SK-N-SH (cell line): ENCODE measurements around the gene SLC17A9. TPM values are rescaled to one million over a fixed set of nuclear protein-coding genes. Genes with fewer than 3 reads are reported as not detected.

Experiments
- CTCF ChIA-PET: fragments of 300-600, 350-600 bp; formaldehyde crosslinking; extraction: SDS; loops from one replicate; lab custom pipeline; 2021; lab: Yijun Ruan, JAX
- POLR2A ChIA-PET: fragments of 350-600 bp; sonication (Branson Sonifier 250); formaldehyde crosslinking; extraction: SDS; loops from one replicate; lab custom pipeline; 2020; ENCODE audit warnings: antibody characterized with exemption, inconsistent platforms; lab: Yijun Ruan, JAX
- DNase-seq: peaks from one replicate; pipeline ENCODE4 v3.0.0; 2012
- H2AFZ ChIP-seq: fragments of 200-600 bp; sonication (generic); 2 replicates; pipeline ENCODE4 v1.8.1; 2016; ENCODE audit warnings: antibody characterized with exemption, mild to moderate bottlenecking, low read depth
- H3F3A ChIP-seq: fragments of 200-600 bp; sonication (generic); replicated peaks from 2 replicates; pipeline ENCODE3; 2016; ENCODE audit warnings: antibody characterized with exemption, mild to moderate bottlenecking; ENCODE audit not compliant: insufficient read depth
- H3K27ac ChIP-seq, 2 experiments: fragments of 200-500 bp in 1 of 2; fragments of 200-600 bp in 1 of 2; sonication (Bioruptor generic) in 1 of 2; sonication (generic), shearing (Covaris generic) in 1 of 2; 2 replicates each; pipeline versions ENCODE4 v1.5.1 to v1.6.1; 2014 to 2016; ENCODE audit warnings: low read depth in 2 of 2, inconsistent platforms in 1 of 2, low read length in 1 of 2, mild to moderate bottlenecking in 1 of 2, mixed read lengths in 1 of 2
- H3K27me3 ChIP-seq: fragments of 200-600 bp; sonication (generic), shearing (Covaris generic); 2 replicates; pipeline ENCODE4 v1.6.1; 2016; ENCODE audit warnings: mixed run types; ENCODE audit not compliant: insufficient read depth
- H3K36me3 ChIP-seq, 2 experiments: fragments of 200-500 bp in 1 of 2; fragments of 200-600 bp in 1 of 2; sonication (Bioruptor generic) in 1 of 2; sonication (generic) in 1 of 2; replicated peaks in 1 of 2; 2 replicates each; pipeline versions ENCODE3 to v1.5.1; 2014 to 2016; ENCODE audit warnings: low read length in 1 of 2, mild to moderate bottlenecking in 1 of 2; ENCODE audit not compliant: insufficient read depth in 2 of 2, control insufficient read depth in 1 of 2
- H3K4me1 ChIP-seq, 2 experiments: fragments of 200-500 bp in 1 of 2; fragments of 200-600 bp in 1 of 2; sonication (Bioruptor generic) in 1 of 2; sonication (generic), shearing (Covaris generic) in 1 of 2; 2 replicates each; pipeline versions ENCODE4 v1.5.1 to v1.6.1; 2014 to 2016; ENCODE audit warnings: low read depth in 1 of 2, low read length in 1 of 2, mixed run types in 1 of 2; ENCODE audit not compliant: insufficient read depth in 2 of 2, control insufficient read depth in 1 of 2
- H3K4me2 ChIP-seq: fragments of 200-600 bp; sonication (generic), shearing (Covaris generic); 2 replicates; pipeline ENCODE4 v1.6.1; 2017; ENCODE audit warnings: mixed run types
- H3K4me3 ChIP-seq, 2 experiments: fragments of 200-500 bp in 1 of 2; fragments of 200-600 bp in 1 of 2; sonication (Bioruptor generic) in 1 of 2; sonication (generic), shearing (Covaris generic) in 1 of 2; 2 replicates each; pipeline versions ENCODE4 v1.5.1 to v1.8.1; 2014 to 2016; ENCODE audit warnings: low read depth in 2 of 2, inconsistent platforms in 1 of 2, low read length in 1 of 2, mild to moderate bottlenecking in 1 of 2, mixed read lengths in 1 of 2, moderate library complexity in 1 of 2
- H3K79me2 ChIP-seq: fragments of 200-600 bp; sonication (generic); 2 replicates; pipeline ENCODE4 v1.8.1; 2017; ENCODE audit warnings: mild to moderate bottlenecking; ENCODE audit not compliant: insufficient read depth
- H3K9ac ChIP-seq: fragments of 200-600 bp; sonication (generic); 2 replicates; pipeline ENCODE4 v1.6.1; 2017; ENCODE audit warnings: mixed run types
- H3K9me2 ChIP-seq: fragments of 200-600 bp; sonication (generic); 2 replicates; pipeline ENCODE4 v1.6.1; 2017; ENCODE audit warnings: mixed run types
- H3K9me3 ChIP-seq: fragments of 200-600 bp; sonication (generic); 2 replicates; pipeline ENCODE4 v1.6.1; 2017; ENCODE audit warnings: mixed run types, mild to moderate bottlenecking, moderate library complexity
- H4K20me1 ChIP-seq: fragments of 200-600 bp; sonication (generic); 2 replicates; pipeline ENCODE4 v1.6.1; 2017; ENCODE audit warnings: mild to moderate bottlenecking, mixed run types; ENCODE audit not compliant: insufficient read depth
- ELF1 ChIP-seq: IDR thresholded peaks from 2 replicates; pipeline ENCODE4 v1.4.0; 2012
- FOXJ3 ChIP-seq: sonication (generic); formaldehyde crosslinking; IDR thresholded peaks from 2 replicates; pipeline ENCODE4 v1.5.1; 2020; ENCODE audit warnings: mild to moderate bottlenecking, missing genetic modification reagents
- GABPA ChIP-seq: IDR thresholded peaks from 2 replicates; pipeline ENCODE4 v1.4.0; 2012; ENCODE audit warnings: low read depth, mild to moderate bottlenecking
- MEF2A ChIP-seq: IDR thresholded peaks from 2 replicates; pipeline ENCODE4 v1.4.0; 2012; ENCODE audit warnings: low read depth, borderline replicate concordance
- NRF1 ChIP-seq: IDR thresholded peaks from 2 replicates; pipeline ENCODE4 v1.6.1; 2012; ENCODE audit warnings: low read depth, mild to moderate bottlenecking, low read length
- RXRA ChIP-seq: IDR thresholded peaks from 2 replicates; pipeline ENCODE4 v1.4.0; 2012; ENCODE audit warnings: low read depth, mild to moderate bottlenecking, borderline replicate concordance
- SIN3A ChIP-seq: IDR thresholded peaks from 2 replicates; pipeline ENCODE4 v1.6.1; 2012; ENCODE audit warnings: low read depth, mild to moderate bottlenecking, low read length, moderate library complexity, borderline replicate concordance
- WGBS: methylation state at CpG from one replicate; pipeline ENCODE4 v1.1.6; 2017; ENCODE audit warnings: low lambda C conversion rate; 5-methylcytosine and 5-hydroxymethylcytosine counted together
- polyA plus RNA-seq, 3 experiments: library from polyadenylated mRNA; depleted of rRNA; stranded (reverse); fragments of >200 nt; gene quantifications; 2 replicates each; pipeline ENCODE4 v1.2.3, GENCODE V29; 2012
- TF ChIP-seq, protein P1 (sequence below): IDR thresholded peaks from 2 replicates; pipeline ENCODE4 v1.4.0; 2012; ENCODE audit warnings: low read depth, borderline replicate concordance
- TF ChIP-seq, protein P2 (sequence below): IDR thresholded peaks from 2 replicates; pipeline ENCODE4 v1.4.0; 2012; ENCODE audit warnings: low read depth, borderline replicate concordance
- TF ChIP-seq, protein P3 (sequence below): fragments of 150-350 bp; IDR thresholded peaks from 2 replicates; pipeline ENCODE4 v1.6.1; 2017; ENCODE audit warnings: antibody characterized with exemption, low read length, low read depth, borderline replicate concordance
- TF ChIP-seq, protein P4 (sequence below): IDR thresholded peaks from 2 replicates; pipeline ENCODE4 v1.4.0; 2012; ENCODE audit warnings: low read depth
- TF ChIP-seq, protein P5 (sequence below): IDR thresholded peaks from 2 replicates; pipeline ENCODE4 v1.6.1; 2012; ENCODE audit warnings: mild to moderate bottlenecking, low read depth, low read length, moderate library complexity

The SLC17A9 gene
- polyA plus RNA-seq, 1 of the 3 experiments (the other 2 are of a cell fraction) = not detected

DNA sequence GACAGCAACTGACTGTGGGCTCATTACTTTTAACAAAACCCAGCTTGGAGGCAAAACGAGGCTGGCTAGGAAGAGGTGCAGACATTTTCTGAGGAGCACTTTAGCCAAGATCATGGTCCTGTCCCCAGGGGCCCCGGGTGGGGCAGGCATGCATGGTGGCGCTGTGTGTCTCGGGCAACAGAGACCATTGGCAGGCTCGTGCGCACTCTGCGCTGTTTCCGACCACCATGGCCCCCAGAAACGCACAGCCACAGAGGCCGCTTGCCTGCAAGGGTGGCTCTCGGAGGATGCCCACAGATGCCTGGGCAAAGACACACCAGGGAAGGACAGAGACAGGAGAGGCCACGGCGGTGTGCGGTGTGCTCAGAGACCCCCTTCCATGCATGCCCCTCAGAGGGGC, 47.5 kb downstream of the SLC17A9 start:
- Histone ChIP-seq H3K4me1 (no peaks in the 10 kb centered on the region), H3K79me2 (no peaks in the 10 kb centered on the region), H3F3A (no peaks in the 10 kb centered on the region)
- DNase-seq = no peak
- TF ChIP-seq, protein P1, sequence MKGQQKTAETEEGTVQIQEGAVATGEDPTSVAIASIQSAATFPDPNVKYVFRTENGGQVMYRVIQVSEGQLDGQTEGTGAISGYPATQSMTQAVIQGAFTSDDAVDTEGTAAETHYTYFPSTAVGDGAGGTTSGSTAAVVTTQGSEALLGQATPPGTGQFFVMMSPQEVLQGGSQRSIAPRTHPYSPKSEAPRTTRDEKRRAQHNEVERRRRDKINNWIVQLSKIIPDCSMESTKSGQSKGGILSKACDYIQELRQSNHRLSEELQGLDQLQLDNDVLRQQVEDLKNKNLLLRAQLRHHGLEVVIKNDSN = no peak
- TF ChIP-seq, protein P2, sequence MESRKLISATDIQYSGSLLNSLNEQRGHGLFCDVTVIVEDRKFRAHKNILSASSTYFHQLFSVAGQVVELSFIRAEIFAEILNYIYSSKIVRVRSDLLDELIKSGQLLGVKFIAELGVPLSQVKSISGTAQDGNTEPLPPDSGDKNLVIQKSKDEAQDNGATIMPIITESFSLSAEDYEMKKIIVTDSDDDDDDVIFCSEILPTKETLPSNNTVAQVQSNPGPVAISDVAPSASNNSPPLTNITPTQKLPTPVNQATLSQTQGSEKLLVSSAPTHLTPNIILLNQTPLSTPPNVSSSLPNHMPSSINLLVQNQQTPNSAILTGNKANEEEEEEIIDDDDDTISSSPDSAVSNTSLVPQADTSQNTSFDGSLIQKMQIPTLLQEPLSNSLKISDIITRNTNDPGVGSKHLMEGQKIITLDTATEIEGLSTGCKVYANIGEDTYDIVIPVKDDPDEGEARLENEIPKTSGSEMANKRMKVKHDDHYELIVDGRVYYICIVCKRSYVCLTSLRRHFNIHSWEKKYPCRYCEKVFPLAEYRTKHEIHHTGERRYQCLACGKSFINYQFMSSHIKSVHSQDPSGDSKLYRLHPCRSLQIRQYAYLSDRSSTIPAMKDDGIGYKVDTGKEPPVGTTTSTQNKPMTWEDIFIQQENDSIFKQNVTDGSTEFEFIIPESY = no peak
- TF ChIP-seq ELF1 = no peak
- TF ChIP-seq MEF2A = no peak
- TF ChIP-seq, all 33 proteins: peak for 0
- H3K36me3 ChIP-seq = no peaks in the 10 kb centered on the region
- H4K20me1 ChIP-seq = no peaks in the 10 kb centered on the region
- H3K27ac ChIP-seq = no peak overlapping the region
- no peak overlapping the region for H3K4me2 ChIP-seq
- no peak overlapping the region for H3K9ac ChIP-seq
- H3K9me2 ChIP-seq = no peaks in the 10 kb centered on the region
- no peaks in the 10 kb centered on the region for H3K9me3 ChIP-seq
- H3K27me3 ChIP-seq = peaks cover 98% of the 10 kb centered on the region
- WGBS = no CpG with 5 or more reads among the region's 14 CpGs
- no peak overlapping the region for H2AFZ ChIP-seq
- H3K4me3 ChIP-seq = no peak overlapping the region
- CTCF ChIA-PET = interaction anchor here (0.6 to 2.1 kb wide), 3 partner anchors 9 to 673 kb away, joined by 3 to 12 read pairs (median 4); no protein-coding TSS in a partner anchor
- POLR2A ChIA-PET = no interaction called here

DNA sequence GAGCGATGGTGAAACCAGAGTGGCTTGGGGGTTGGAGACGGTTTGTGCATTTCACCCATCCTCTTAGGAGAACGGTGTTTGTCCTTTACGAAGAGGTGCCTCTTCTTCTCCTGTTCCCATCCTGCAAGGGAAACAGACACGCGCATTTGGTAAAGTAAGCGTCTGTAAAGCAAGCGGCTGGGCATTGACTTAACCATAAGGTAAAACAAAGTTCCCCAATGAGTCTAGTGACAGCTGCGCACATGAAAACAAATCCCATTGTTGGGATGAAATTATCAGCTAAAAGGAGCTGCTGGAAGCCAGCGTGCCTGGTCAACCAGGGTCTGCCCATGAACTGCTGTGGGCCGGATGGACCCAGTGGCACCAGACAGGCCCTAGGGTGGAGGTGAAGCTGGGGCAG, 48.4 kb downstream of the SLC17A9 start:
- 31% methylated on average over 11 of the region's 11 CpGs for WGBS
- H3K9ac ChIP-seq = no peak overlapping the region
- CTCF ChIA-PET = interaction anchor here (0.6 to 1.9 kb wide), 6 partner anchors 9 to 672 kb away, joined by 3 to 6 read pairs (median 3); no protein-coding TSS in a partner anchor

DNA sequence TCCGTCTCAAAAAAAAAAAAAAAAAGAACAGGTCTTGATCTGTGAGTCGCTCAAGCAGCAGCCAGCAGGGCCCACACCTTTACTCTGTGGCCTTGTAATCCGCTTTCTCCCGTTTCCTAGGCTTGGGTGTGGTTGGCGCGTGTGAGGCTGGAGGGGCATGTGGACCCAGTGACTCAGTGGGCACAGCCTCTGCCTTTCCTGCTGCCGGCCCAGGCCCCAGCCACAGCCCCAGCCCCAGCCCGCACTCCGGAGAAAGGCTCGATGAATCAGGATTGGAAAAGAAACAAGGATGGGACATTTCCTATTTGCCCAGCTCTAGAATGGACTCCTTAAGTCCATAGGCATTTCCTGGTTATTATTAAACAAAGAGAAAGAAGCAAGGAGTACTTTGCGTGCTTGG, 50.0 kb downstream of the SLC17A9 start:
- Histone ChIP-seq H3K4me2 (no peak overlapping the region), H3K4me1 (no peaks in the 10 kb centered on the region), H3K27me3 (peaks cover 97% of the 10 kb centered on the region), H2AFZ (no peak overlapping the region), H3F3A (no peaks in the 10 kb centered on the region), H3K36me3 (no peaks in the 10 kb centered on the region), H4K20me1 (no peaks in the 10 kb centered on the region), H3K4me3 (no peak overlapping the region), H3K79me2 (no peaks in the 10 kb centered on the region), H3K9ac (no peak overlapping the region), H3K27ac (no peak overlapping the region), H3K9me2 (no peaks in the 10 kb centered on the region), H3K9me3 (no peaks in the 10 kb centered on the region)
- no peak for DNase-seq
- CTCF ChIA-PET = interaction anchor here (1.4 to 1.9 kb wide), 3 partner anchors 10 to 15 kb away, joined by 3 to 6 read pairs (median 5); no protein-coding TSS in a partner anchor
- WGBS = 51% methylated on average over 8 of the region's 11 CpGs
- POLR2A ChIA-PET = no interaction called here
- no peak for TF ChIP-seq NRF1
- no peak for TF ChIP-seq SIN3A
- TF ChIP-seq, protein P3, sequence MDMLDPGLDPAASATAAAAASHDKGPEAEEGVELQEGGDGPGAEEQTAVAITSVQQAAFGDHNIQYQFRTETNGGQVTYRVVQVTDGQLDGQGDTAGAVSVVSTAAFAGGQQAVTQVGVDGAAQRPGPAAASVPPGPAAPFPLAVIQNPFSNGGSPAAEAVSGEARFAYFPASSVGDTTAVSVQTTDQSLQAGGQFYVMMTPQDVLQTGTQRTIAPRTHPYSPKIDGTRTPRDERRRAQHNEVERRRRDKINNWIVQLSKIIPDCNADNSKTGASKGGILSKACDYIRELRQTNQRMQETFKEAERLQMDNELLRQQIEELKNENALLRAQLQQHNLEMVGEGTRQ = no peak
- TF ChIP-seq FOXJ3 (CRISPR knock-in tag) = no peak
- no peak for TF ChIP-seq GABPA
- TF ChIP-seq RXRA = no peak
- TF ChIP-seq, protein P4, sequence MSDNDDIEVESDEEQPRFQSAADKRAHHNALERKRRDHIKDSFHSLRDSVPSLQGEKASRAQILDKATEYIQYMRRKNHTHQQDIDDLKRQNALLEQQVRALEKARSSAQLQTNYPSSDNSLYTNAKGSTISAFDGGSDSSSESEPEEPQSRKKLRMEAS = no peak
- TF ChIP-seq, protein P5, sequence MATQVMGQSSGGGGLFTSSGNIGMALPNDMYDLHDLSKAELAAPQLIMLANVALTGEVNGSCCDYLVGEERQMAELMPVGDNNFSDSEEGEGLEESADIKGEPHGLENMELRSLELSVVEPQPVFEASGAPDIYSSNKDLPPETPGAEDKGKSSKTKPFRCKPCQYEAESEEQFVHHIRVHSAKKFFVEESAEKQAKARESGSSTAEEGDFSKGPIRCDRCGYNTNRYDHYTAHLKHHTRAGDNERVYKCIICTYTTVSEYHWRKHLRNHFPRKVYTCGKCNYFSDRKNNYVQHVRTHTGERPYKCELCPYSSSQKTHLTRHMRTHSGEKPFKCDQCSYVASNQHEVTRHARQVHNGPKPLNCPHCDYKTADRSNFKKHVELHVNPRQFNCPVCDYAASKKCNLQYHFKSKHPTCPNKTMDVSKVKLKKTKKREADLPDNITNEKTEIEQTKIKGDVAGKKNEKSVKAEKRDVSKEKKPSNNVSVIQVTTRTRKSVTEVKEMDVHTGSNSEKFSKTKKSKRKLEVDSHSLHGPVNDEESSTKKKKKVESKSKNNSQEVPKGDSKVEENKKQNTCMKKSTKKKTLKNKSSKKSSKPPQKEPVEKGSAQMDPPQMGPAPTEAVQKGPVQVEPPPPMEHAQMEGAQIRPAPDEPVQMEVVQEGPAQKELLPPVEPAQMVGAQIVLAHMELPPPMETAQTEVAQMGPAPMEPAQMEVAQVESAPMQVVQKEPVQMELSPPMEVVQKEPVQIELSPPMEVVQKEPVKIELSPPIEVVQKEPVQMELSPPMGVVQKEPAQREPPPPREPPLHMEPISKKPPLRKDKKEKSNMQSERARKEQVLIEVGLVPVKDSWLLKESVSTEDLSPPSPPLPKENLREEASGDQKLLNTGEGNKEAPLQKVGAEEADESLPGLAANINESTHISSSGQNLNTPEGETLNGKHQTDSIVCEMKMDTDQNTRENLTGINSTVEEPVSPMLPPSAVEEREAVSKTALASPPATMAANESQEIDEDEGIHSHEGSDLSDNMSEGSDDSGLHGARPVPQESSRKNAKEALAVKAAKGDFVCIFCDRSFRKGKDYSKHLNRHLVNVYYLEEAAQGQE = no peak
- TF ChIP-seq, protein P1 = no peak

More for the DNA sequence above, 48.4 kb downstream of the SLC17A9 start:
- Histone ChIP-seq H3K36me3 (no peaks in the 10 kb centered on the region), H3F3A (no peaks in the 10 kb centered on the region), H3K4me2 (no peak overlapping the region), H3K4me3 (no peak overlapping the region), H3K4me1 (no peaks in the 10 kb centered on the region), H3K9me2 (no peaks in the 10 kb centered on the region), H4K20me1 (no peaks in the 10 kb centered on the region), H2AFZ (no peak overlapping the region), H3K9me3 (no peaks in the 10 kb centered on the region), H3K27ac (no peak overlapping the region), H3K79me2 (no peaks in the 10 kb centered on the region), H3K27me3 (peaks cover 98% of the 10 kb centered on the region)
- DNase-seq = no peak
- POLR2A ChIA-PET = no interaction called here
- TF ChIP-seq SIN3A = no peak
